Esophagus muscularis mucosa (tissue), 4 donors: ENCODE results near the gene TERT. TPM values are rescaled to one million over a fixed set of nuclear protein-coding genes. Genes with fewer than 3 reads are reported as not detected.
"Not testable (repeated sequence)": the region's sequence is repeated elsewhere in the genome, so short reads cannot be mapped to it uniquely, and the experiment has no call there.

Experiments used
- DNase-seq: peaks from one replicate; pipeline ENCODE4 v3.0.0-alpha.2; 2017; ENCODE audit errors: extremely low spot score
- H3K27ac ChIP-seq, 4 donors: fragments of 200-600 bp; sonication (generic); replicated peaks in 1 of 4; 1 replicate in 3 of 4; 2 replicates in 1 of 4; pipeline ENCODE4 v1.5.1; 2016 to 2019; ENCODE audit warnings: mild to moderate bottlenecking in 1 of 4
- H3K27me3 ChIP-seq, 4 donors: fragments of 200-600 bp; sonication (generic); one replicate each; pipeline versions ENCODE4 v1.5.1 to v1.6.0; 2016 to 2019
- H3K36me3 ChIP-seq, 4 donors: fragments of 200-600 bp; sonication (generic); one replicate each; pipeline ENCODE4 v1.5.1; 2016 to 2019
- H3K4me1 ChIP-seq, 4 donors: fragments of 200-600 bp; sonication (generic); one replicate each; pipeline ENCODE4 v1.5.1; 2016 to 2019
- H3K4me3 ChIP-seq, 4 donors: fragments of 200-600 bp; sonication (generic); 1 replicate in 2 of 4; 2 replicates in 2 of 4; pipeline ENCODE4 v1.5.1; 2016 to 2019; ENCODE audit warnings: mild to moderate bottlenecking in 4 of 4, moderate library complexity in 1 of 4
- H3K9me3 ChIP-seq, 4 donors: fragments of 200-600 bp; sonication (generic); 1 replicate in 3 of 4; 2 replicates in 1 of 4; pipeline ENCODE4 v1.5.1; 2016 to 2019
- CTCF ChIP-seq, 3 experiments: fragments of 200-600 bp in 2 of 3; fragments of 450-650 bp in 1 of 3; sonication (generic) in 2 of 3; IDR thresholded peaks; one replicate each; pipeline ENCODE4 v1.5.1; 2017 to 2019; ENCODE audit warnings: antibody characterized with exemption in 3 of 3, mild to moderate bottlenecking in 2 of 3, moderate library complexity in 1 of 3
- EP300 ChIP-seq: sonication (generic); formaldehyde crosslinking; IDR thresholded peaks from one replicate; pipeline ENCODE4 v1.6.1; 2017; ENCODE audit warnings: antibody characterized with exemption
- POLR2A ChIP-seq: fragments of 450-650 bp; IDR thresholded peaks from one replicate; pipeline ENCODE4 v1.6.1; 2017; ENCODE audit warnings: antibody characterized with exemption, moderate library complexity, mild to moderate bottlenecking, low read depth
- POLR2AphosphoS5 ChIP-seq, 2 donors: sonication (generic); formaldehyde crosslinking; IDR thresholded peaks; one replicate each; pipeline ENCODE4 v1.6.1; 2017; ENCODE audit warnings: antibody characterized with exemption in 2 of 2
- WGBS: methylation state at CpG from one replicate; pipeline ENCODE4 v1.1.5; 2018; 5-methylcytosine and 5-hydroxymethylcytosine counted together
- intact Hi-C: fragments of 100-400 bp; cut with DNase I; formaldehyde crosslinking; loops from one replicate; pipeline ENCODE4 v1.15.1; 2023
- total RNA-seq, 4 donors: library from RNA; depleted of rRNA; stranded (reverse); fragments of >200 nt; gene quantifications; one replicate each; pipeline versions ENCODE4 v1.1.0 to v1.2.1, GENCODE V29; 2016

The TERT gene
- total RNA-seq, result not detected

GRCh38 chr5:1294835-1295649 lies at the start of gene TERT:
TSS of gene TERT (minus strand) at chr5:1295068. CDS start at chr5:1294989, 79 bp downstream.
- TF ChIP-seq POLR2A, result no peak
- TF ChIP-seq POLR2AphosphoS5 (IDR thresholded peaks at IDR 0.05), result no peak
- DNase-seq, result no peak
- H3K36me3 ChIP-seq, result no peaks in the 10 kb centered on the region
- WGBS, result 2% methylated on average over 34 of the region's 102 CpGs
- H3K4me3 ChIP-seq, result peak within 1 kb of the TSS in 2 of 4 donors; percentile 1 to 4
- H3K27me3 ChIP-seq, result peaks cover 0 to 94% (median 9%) of the 10 kb centered on the region in 4 donors
- H3K9me3 ChIP-seq, result no peaks in the 10 kb centered on the region
- H3K27ac ChIP-seq, result no peak within 1 kb of the TSS
- intact Hi-C loops, result no loop called here
- peaks cover 0 to 14% (median 12%) of the 10 kb centered on the region in 4 donors for H3K4me1 ChIP-seq

- WGBS, result 10% methylated on average over 33 of the region's 61 CpGs
- Histone ChIP-seq H3K9me3 (no peaks in the 10 kb centered on the region), H3K36me3 (peaks cover 32 to 43% (median 35%) of the 10 kb centered on the region in 4 donors), H3K4me1 (peaks cover 18 to 36% (median 30%) of the 10 kb centered on the region in 4 donors), H3K27ac (peak overlapping the region in 3 of 4 donors; percentile 43 to 92 (median 60)), H3K27me3 (no peaks in the 10 kb centered on the region), H3K4me3 (peak overlapping the region; percentile 80 to 95 (median 92))
- DNase-seq, result no peak
- intact Hi-C loops, result loop anchor here (10.0 kb wide), 2 partner anchors 301 to 461 kb away; partner anchors contain the start of gene NDUFS6
- TF ChIP-seq CTCF (IDR thresholded peaks at IDR 0.05) (no peak), POLR2AphosphoS5 (IDR thresholded peaks at IDR 0.05) (no peak), POLR2A (no peak), EP300 (no peak)
Observed at GRCh38 chr5:1343931-1344901, 49.3 kb upstream of the TERT start.

- Histone ChIP-seq H3K36me3 (peaks cover 39 to 52% (median 44%) of the 10 kb centered on the region in 4 donors), H3K4me1 (peaks cover 18 to 36% (median 30%) of the 10 kb centered on the region in 4 donors), H3K27ac (no peak overlapping the region), H3K27me3 (no peaks in the 10 kb centered on the region), H3K4me3 (peak overlapping the region; percentile 80 to 95 (median 92)), H3K9me3 (no peaks in the 10 kb centered on the region)
- DNase-seq, result no peak
- WGBS, result 80% methylated on average over 7 of the region's 9 CpGs
- TF ChIP-seq CTCF (IDR thresholded peaks at IDR 0.05), result no peak
- TF ChIP-seq POLR2A, result no peak
- no peak for TF ChIP-seq POLR2AphosphoS5 (IDR thresholded peaks at IDR 0.05)
- TF ChIP-seq EP300, result no peak
- intact Hi-C loops, result loop anchor here (10.0 kb wide), 2 partner anchors 301 to 461 kb away; partner anchors contain the start of gene NDUFS6
Observed at GRCh38 chr5:1343315-1343751, 48.5 kb upstream of the TERT start.

GRCh38 chr5:1342711-1343110 lies 47.8 kb upstream of the TERT start:
- intact Hi-C loops, result loop anchor here (10.0 kb wide), 2 partner anchors 302 to 462 kb away; partner anchors contain the start of gene NDUFS6
- not testable (repeated sequence) for DNase-seq

GRCh38 chr5:1342268-1342667 lies 47.4 kb upstream of the TERT start:
- intact Hi-C loops, result loop anchor here (10.0 kb wide), 2 partner anchors 303 to 463 kb away; partner anchors contain the start of gene NDUFS6
- no peak for DNase-seq
- no peaks in the 10 kb centered on the region for H3K9me3 ChIP-seq
- H3K36me3 ChIP-seq, result peaks cover 49 to 62% (median 54%) of the 10 kb centered on the region in 4 donors
- peaks cover 18 to 36% (median 30%) of the 10 kb centered on the region in 4 donors for H3K4me1 ChIP-seq
- no peak overlapping the region for H3K4me3 ChIP-seq
- 90% methylated on average over 12 of the region's 12 CpGs for WGBS
- H3K27ac ChIP-seq, result no peak overlapping the region
- H3K27me3 ChIP-seq, result no peaks in the 10 kb centered on the region
- TF ChIP-seq CTCF (IDR thresholded peaks at IDR 0.05), result no peak
- no peak for TF ChIP-seq EP300
- no peak for TF ChIP-seq POLR2AphosphoS5 (IDR thresholded peaks at IDR 0.05)
- TF ChIP-seq POLR2A, result no peak

More at GRCh38 chr5:1342711-1343110, 47.8 kb upstream of the TERT start:
- Histone ChIP-seq H3K4me1 (peaks cover 18 to 36% (median 30%) of the 10 kb centered on the region in 4 donors), H3K36me3 (peaks cover 45 to 58% (median 50%) of the 10 kb centered on the region in 4 donors)
- H3K4me3 ChIP-seq, H3K9me3 ChIP-seq, H3K27me3 ChIP-seq, H3K27ac ChIP-seq: not testable (repeated sequence)
- WGBS, result 97% methylated on average over 14 of the region's 14 CpGs
